Upper lobe of left lung (tissue), 4 donors: ENCODE data around the gene PITX1.

Source experiments
- CTCF ChIP-seq, 6 experiments: fragments of 450-650 bp in 4 of 6; fragments of 200-600 bp in 2 of 6; sonication (generic) in 2 of 6; IDR thresholded peaks; one replicate each; pipeline ENCODE4 v1.5.1; 2016 to 2019; ENCODE audit warnings: antibody characterized with exemption in 6 of 6
- POLR2A ChIP-seq, 4 donors: fragments of 450-650 bp; IDR thresholded peaks; one replicate each; pipeline ENCODE4 v1.5.1; 2016 to 2017; ENCODE audit warnings: antibody characterized with exemption in 4 of 4, mild to moderate bottlenecking in 2 of 4
- POLR2AphosphoS5 ChIP-seq, 2 donors: sonication (generic); formaldehyde crosslinking; IDR thresholded peaks; one replicate each; pipeline ENCODE4 v1.5.1; 2017; ENCODE audit warnings: antibody characterized with exemption in 2 of 2

- TF ChIP-seq CTCF (IDR thresholded peaks at IDR 0.05), result no peak
- TF ChIP-seq POLR2AphosphoS5 (IDR thresholded peaks at IDR 0.05), result no peak
- no peak for TF ChIP-seq POLR2A (IDR thresholded peaks at IDR 0.05)
Observed at GRCh38 chr5:135059000-135059923, 25.2 kb upstream of the PITX1 start.
